SK-N-SH (cell line): ENCODE results near the gene ITGA6. TPM values are rescaled to one million over a fixed set of nuclear protein-coding genes. Genes with fewer than 3 reads are reported as not detected.

ENCODE experiments used
- CTCF ChIA-PET: fragments of 300-600, 350-600 bp; formaldehyde crosslinking; extraction: SDS; loops from one replicate; lab custom pipeline; 2021; lab: Yijun Ruan, JAX
- POLR2A ChIA-PET: fragments of 350-600 bp; sonication (Branson Sonifier 250); formaldehyde crosslinking; extraction: SDS; loops from one replicate; lab custom pipeline; 2020; ENCODE audit warnings: antibody characterized with exemption, inconsistent platforms; lab: Yijun Ruan, JAX
- DNase-seq: peaks from one replicate; pipeline ENCODE4 v3.0.0; 2012
- H2AFZ ChIP-seq: fragments of 200-600 bp; sonication (generic); 2 replicates; pipeline ENCODE4 v1.8.1; 2016; ENCODE audit warnings: antibody characterized with exemption, mild to moderate bottlenecking, low read depth
- H3F3A ChIP-seq: fragments of 200-600 bp; sonication (generic); replicated peaks from 2 replicates; pipeline ENCODE3; 2016; ENCODE audit warnings: antibody characterized with exemption, mild to moderate bottlenecking; ENCODE audit not compliant: insufficient read depth
- H3K27ac ChIP-seq, 2 experiments: fragments of 200-500 bp in 1 of 2; fragments of 200-600 bp in 1 of 2; sonication (Bioruptor generic) in 1 of 2; sonication (generic), shearing (Covaris generic) in 1 of 2; 2 replicates each; pipeline versions ENCODE4 v1.5.1 to v1.6.1; 2014 to 2016; ENCODE audit warnings: low read depth in 2 of 2, inconsistent platforms in 1 of 2, low read length in 1 of 2, mild to moderate bottlenecking in 1 of 2, mixed read lengths in 1 of 2
- H3K27me3 ChIP-seq: fragments of 200-600 bp; sonication (generic), shearing (Covaris generic); 2 replicates; pipeline ENCODE4 v1.6.1; 2016; ENCODE audit warnings: mixed run types; ENCODE audit not compliant: insufficient read depth
- H3K36me3 ChIP-seq, 2 experiments: fragments of 200-500 bp in 1 of 2; fragments of 200-600 bp in 1 of 2; sonication (Bioruptor generic) in 1 of 2; sonication (generic) in 1 of 2; replicated peaks in 1 of 2; 2 replicates each; pipeline versions ENCODE3 to v1.5.1; 2014 to 2016; ENCODE audit warnings: low read length in 1 of 2, mild to moderate bottlenecking in 1 of 2; ENCODE audit not compliant: insufficient read depth in 2 of 2, control insufficient read depth in 1 of 2
- H3K4me1 ChIP-seq, 2 experiments: fragments of 200-500 bp in 1 of 2; fragments of 200-600 bp in 1 of 2; sonication (Bioruptor generic) in 1 of 2; sonication (generic), shearing (Covaris generic) in 1 of 2; 2 replicates each; pipeline versions ENCODE4 v1.5.1 to v1.6.1; 2014 to 2016; ENCODE audit warnings: low read depth in 1 of 2, low read length in 1 of 2, mixed run types in 1 of 2; ENCODE audit not compliant: insufficient read depth in 2 of 2, control insufficient read depth in 1 of 2
- H3K4me2 ChIP-seq: fragments of 200-600 bp; sonication (generic), shearing (Covaris generic); 2 replicates; pipeline ENCODE4 v1.6.1; 2017; ENCODE audit warnings: mixed run types
- H3K4me3 ChIP-seq, 2 experiments: fragments of 200-500 bp in 1 of 2; fragments of 200-600 bp in 1 of 2; sonication (Bioruptor generic) in 1 of 2; sonication (generic), shearing (Covaris generic) in 1 of 2; 2 replicates each; pipeline versions ENCODE4 v1.5.1 to v1.8.1; 2014 to 2016; ENCODE audit warnings: low read depth in 2 of 2, inconsistent platforms in 1 of 2, low read length in 1 of 2, mild to moderate bottlenecking in 1 of 2, mixed read lengths in 1 of 2, moderate library complexity in 1 of 2
- H3K79me2 ChIP-seq: fragments of 200-600 bp; sonication (generic); 2 replicates; pipeline ENCODE4 v1.8.1; 2017; ENCODE audit warnings: mild to moderate bottlenecking; ENCODE audit not compliant: insufficient read depth
- H3K9ac ChIP-seq: fragments of 200-600 bp; sonication (generic); 2 replicates; pipeline ENCODE4 v1.6.1; 2017; ENCODE audit warnings: mixed run types
- H3K9me2 ChIP-seq: fragments of 200-600 bp; sonication (generic); 2 replicates; pipeline ENCODE4 v1.6.1; 2017; ENCODE audit warnings: mixed run types
- H3K9me3 ChIP-seq: fragments of 200-600 bp; sonication (generic); 2 replicates; pipeline ENCODE4 v1.6.1; 2017; ENCODE audit warnings: mixed run types, mild to moderate bottlenecking, moderate library complexity
- H4K20me1 ChIP-seq: fragments of 200-600 bp; sonication (generic); 2 replicates; pipeline ENCODE4 v1.6.1; 2017; ENCODE audit warnings: mild to moderate bottlenecking, mixed run types; ENCODE audit not compliant: insufficient read depth
- CTCF ChIP-seq: fragments of 200-600 bp; sonication (generic); IDR thresholded peaks from 2 replicates; pipeline ENCODE4 v1.6.1; 2017; ENCODE audit warnings: antibody characterized with exemption, mild to moderate bottlenecking, moderate library complexity
- EP300 ChIP-seq, 2 experiments: IDR thresholded peaks; 2 replicates each; pipeline versions ENCODE4 v1.4.0 to v1.6.1; 2012; ENCODE audit warnings: borderline replicate concordance in 1 of 2, low read depth in 1 of 2, low read length in 1 of 2
- FOXM1 ChIP-seq: IDR thresholded peaks from 2 replicates; pipeline ENCODE4 v1.4.0; 2012; ENCODE audit warnings: low read depth, mild to moderate bottlenecking
- MXI1 ChIP-seq: IDR thresholded peaks from 2 replicates; pipeline ENCODE4 v1.6.1; 2012; ENCODE audit warnings: mild to moderate bottlenecking, low read depth, low read length, improper control_type of control experiment
- NFIC ChIP-seq: IDR thresholded peaks from 2 replicates; pipeline ENCODE4 v1.4.0; 2012; ENCODE audit warnings: borderline replicate concordance
- RAD21 ChIP-seq: IDR thresholded peaks from 2 replicates; pipeline ENCODE4 v1.6.1; 2012; ENCODE audit warnings: mild to moderate bottlenecking, low read length
- SIN3A ChIP-seq: IDR thresholded peaks from 2 replicates; pipeline ENCODE4 v1.6.1; 2012; ENCODE audit warnings: low read depth, mild to moderate bottlenecking, low read length, moderate library complexity, borderline replicate concordance
- SMC3 ChIP-seq: IDR thresholded peaks from 2 replicates; pipeline ENCODE4 v1.6.1; 2012; ENCODE audit warnings: low read depth, low read length, improper control_type of control experiment
- TAF1 ChIP-seq: IDR thresholded peaks from 2 replicates; pipeline ENCODE4 v1.6.1; 2012; ENCODE audit warnings: low read depth, mild to moderate bottlenecking, low read length, moderate library complexity, borderline replicate concordance
- TCF12 ChIP-seq: IDR thresholded peaks from 2 replicates; pipeline ENCODE4 v1.4.0; 2012
- TEAD4 ChIP-seq: IDR thresholded peaks from 2 replicates; pipeline ENCODE4 v1.4.0; 2012; ENCODE audit warnings: mild to moderate bottlenecking, borderline replicate concordance; ENCODE audit not compliant: insufficient read depth
- ZBTB33 ChIP-seq: IDR thresholded peaks from 2 replicates; pipeline ENCODE4 v1.4.0; 2012; ENCODE audit warnings: low read depth, borderline replicate concordance
- WGBS: methylation state at CpG from one replicate; pipeline ENCODE4 v1.1.6; 2017; ENCODE audit warnings: low lambda C conversion rate; 5-methylcytosine and 5-hydroxymethylcytosine counted together
- polyA plus RNA-seq, 3 experiments: library from polyadenylated mRNA; depleted of rRNA; stranded (reverse); fragments of >200 nt; gene quantifications; 2 replicates each; pipeline ENCODE4 v1.2.3, GENCODE V29; 2012

Gene ITGA6
- polyA plus RNA-seq, 1 of the 3 experiments (the other 2 are of a cell fraction), result 26.0 TPM

- no peak overlapping the region for H2AFZ ChIP-seq
- H3K79me2 ChIP-seq, result peaks cover 76% of the 10 kb centered on the region
- H3K27ac ChIP-seq, result 0 out of 4 replicates have a peak overlapping the region, but pooled peaks of 1 of the 2 experiments have one; percentile 3
- H3K4me2 ChIP-seq, result no peak overlapping the region
- peaks cover 6 to 11% of the 10 kb centered on the region in 2 experiments; a peak in 3 of 4 replicates for H3K4me1 ChIP-seq
- H4K20me1 ChIP-seq, result no peaks in the 10 kb centered on the region
- H3F3A ChIP-seq, result peaks cover 14% of the 10 kb centered on the region
- peak; percentile 69 for DNase-seq
- WGBS, result 31% methylated on average over 11 of the region's 11 CpGs
- H3K9ac ChIP-seq, result no peak overlapping the region
- no peaks in the 10 kb centered on the region for H3K9me2 ChIP-seq
- peak overlapping the region in 1 of 2 experiments; percentile 30; a peak in 1 of 4 replicates for H3K4me3 ChIP-seq
- no peaks in the 10 kb centered on the region for H3K36me3 ChIP-seq
- H3K27me3 ChIP-seq, result no peaks in the 10 kb centered on the region
- CTCF ChIA-PET, result interaction anchor here (0.6 to 12.4 kb wide), 75 partner anchors 10 to 895 kb away, joined by 3 to 346 read pairs (median 4); partner anchors contain the start of genes DLX2 and ITGA6
- POLR2A ChIA-PET, result interaction anchor here (0.9 kb wide), 1 partner anchor 289 kb away, joined by 4 read pairs; no protein-coding TSS in a partner anchor
- no peaks in the 10 kb centered on the region for H3K9me3 ChIP-seq
- TF ChIP-seq ZBTB33, result no peak
- TF ChIP-seq EP300 (IDR thresholded peaks at IDR 0.05; ENCODE audit: borderline replicate concordance in 1 of 2, low read depth in 1 of 2, low read length in 1 of 2), result no peak
- TF ChIP-seq RAD21, result peak; percentile 90
- TF ChIP-seq NFIC, result no peak
- no peak for TF ChIP-seq TCF12
- peak; percentile 90 for TF ChIP-seq CTCF
- peak; percentile 97 for TF ChIP-seq SMC3
- TF ChIP-seq MXI1, result no peak
- TF ChIP-seq TAF1, result no peak
- no peak for TF ChIP-seq SIN3A
- TF ChIP-seq FOXM1, result no peak
Observed at GRCh38 chr2:172461591-172462372, 34.4 kb downstream of the ITGA6 start.

GRCh38 chr2:172462373-172462848 lies 35.0 kb downstream of the ITGA6 start:
- WGBS, result 63% methylated on average over 11 of the region's 11 CpGs

More at GRCh38 chr2:172462373-172462848, 35.0 kb downstream of the ITGA6 start:
- Histone ChIP-seq H3K4me3 (no peak overlapping the region), H3K9me3 (no peaks in the 10 kb centered on the region), H3K27me3 (no peaks in the 10 kb centered on the region), H3K27ac (no peak overlapping the region), H2AFZ (no peak overlapping the region)
- DNase-seq, result no peak
- TF ChIP-seq CTCF, result no peak
- no peak for TF ChIP-seq TEAD4
- TF ChIP-seq, all 33 proteins: peak for 0
- Histone ChIP-seq H3K4me2 (no peak overlapping the region), H3K36me3 (no peaks in the 10 kb centered on the region), H4K20me1 (no peaks in the 10 kb centered on the region), H3F3A (peaks cover 14% of the 10 kb centered on the region), H3K9me2 (no peaks in the 10 kb centered on the region), H3K79me2 (peaks cover 71% of the 10 kb centered on the region), H3K9ac (no peak overlapping the region), H3K4me1 (peaks cover 6 to 11% of the 10 kb centered on the region in 2 experiments; a peak in 3 of 4 replicates)
- CTCF ChIA-PET, result interaction anchor here (0.8 to 12.4 kb wide), 58 partner anchors 10 to 889 kb away, joined by 3 to 346 read pairs (median 5); partner anchors contain the start of genes DLX2 and ITGA6
- POLR2A ChIA-PET, result no interaction called here
